Activated CD8-positive, alpha-beta memory T cell treated with anti-CD3 and anti-CD28 coated beads, Interleukin-2, amount 50 U/mL, for 24 hours (primary cell): ENCODE data around the gene YBEY.
"Not testable (repeated sequence)": the region's sequence is repeated elsewhere in the genome, so short reads cannot be mapped to it uniquely, and the experiment has no call there.

Experiments
- DNase-seq: peaks from one replicate; pipeline ENCODE4 v3.0.0-alpha.2; 2020; ENCODE audit errors: extremely low read depth

Gene YBEY, protein sequence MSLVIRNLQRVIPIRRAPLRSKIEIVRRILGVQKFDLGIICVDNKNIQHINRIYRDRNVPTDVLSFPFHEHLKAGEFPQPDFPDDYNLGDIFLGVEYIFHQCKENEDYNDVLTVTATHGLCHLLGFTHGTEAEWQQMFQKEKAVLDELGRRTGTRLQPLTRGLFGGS

DNA sequence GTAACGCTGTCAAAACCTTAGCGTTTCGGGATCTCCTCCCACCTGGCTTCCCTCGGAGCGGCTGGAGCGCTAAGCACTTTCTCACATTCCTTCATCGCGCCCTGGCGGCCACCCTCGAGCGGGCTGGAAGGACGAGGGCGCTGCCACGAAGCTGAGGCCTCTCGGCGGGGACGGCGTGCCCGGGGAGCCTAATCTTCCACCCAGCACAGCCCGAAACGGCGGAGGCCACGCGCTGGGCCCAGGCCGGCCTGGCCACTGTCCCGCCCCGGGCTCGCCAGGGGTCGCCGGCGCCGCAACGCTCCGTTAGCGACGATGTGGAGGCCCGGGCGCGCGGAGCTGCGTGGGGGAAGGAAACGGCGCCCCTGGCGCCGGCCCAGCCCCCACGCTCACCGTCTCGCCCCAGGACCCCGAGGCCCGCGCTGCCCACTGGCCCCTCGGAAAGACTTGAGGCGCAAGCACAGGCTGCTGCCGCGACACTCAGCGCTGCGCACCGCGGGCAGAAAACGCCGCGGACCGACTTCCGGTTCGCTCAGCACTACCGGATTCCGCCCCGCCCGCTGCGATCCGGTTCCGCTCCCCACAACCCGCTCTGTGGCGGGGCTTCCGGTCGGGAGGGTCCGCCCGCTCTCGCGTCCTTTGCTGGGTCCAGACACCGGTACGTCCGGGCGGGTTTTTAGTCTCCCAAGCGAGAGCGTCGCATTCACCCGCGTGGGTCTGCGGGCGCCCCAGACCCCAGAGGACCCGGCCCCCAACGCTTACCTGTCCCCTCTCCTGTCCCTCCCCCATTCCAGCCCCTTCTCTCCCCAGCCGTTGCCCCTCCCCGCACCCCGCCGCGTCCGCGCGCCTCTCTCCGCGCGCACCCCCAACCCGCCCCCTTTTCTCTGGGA lies at the start of gene YBEY:
Gene YBEY (plus strand): TSS at position 582 of the 887 bp plus-strand sequence. CDS start 572 bp downstream, outside the sequence.
- peak; percentile 62 for DNase-seq

DNA sequence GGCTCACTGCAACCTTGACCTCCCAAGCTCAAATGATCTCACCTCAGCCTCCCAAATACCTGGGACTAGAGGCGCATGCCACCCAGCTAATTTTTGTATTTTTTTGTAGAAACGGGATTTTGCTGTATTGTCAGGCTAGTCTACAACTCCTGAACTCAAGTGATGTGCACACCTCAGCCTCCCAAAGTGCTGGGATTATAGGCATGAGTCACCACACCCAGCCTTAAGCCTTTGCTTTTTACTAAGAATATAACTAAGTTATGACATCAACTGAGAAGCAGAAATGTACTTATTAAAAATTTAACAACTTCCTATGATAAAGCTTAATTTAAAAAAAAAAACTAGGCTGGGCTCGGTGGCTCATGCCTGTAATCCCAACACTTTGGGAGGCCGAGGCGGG lies 48.7 kb upstream of the YBEY start:
- no peak for DNase-seq

DNA sequence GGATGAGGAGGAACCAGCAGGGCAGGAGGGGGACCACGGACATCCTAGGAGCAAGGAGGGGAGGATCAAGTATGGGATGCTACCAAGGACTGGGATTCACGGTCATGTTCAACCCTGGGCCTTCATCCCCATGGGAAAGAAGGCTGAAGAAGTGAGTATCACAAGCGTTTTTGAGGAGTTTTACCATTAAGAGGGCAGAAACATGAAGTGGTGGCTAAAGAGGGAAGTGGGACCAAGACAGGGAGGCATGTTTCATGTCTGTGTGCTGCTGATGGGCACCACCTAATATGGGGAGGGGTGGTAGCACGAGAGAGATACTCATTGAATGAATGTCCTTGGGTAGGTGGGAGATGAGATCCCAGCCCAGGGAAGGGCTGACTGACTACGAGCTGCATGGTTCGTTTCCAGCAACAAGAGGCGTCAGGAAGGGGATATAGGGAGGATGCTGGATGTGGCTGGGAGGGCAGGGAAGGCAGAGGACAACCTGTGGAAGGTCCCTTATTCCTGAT lies 46.3 kb upstream of the YBEY start:
- DNase-seq, result no peak

DNA sequence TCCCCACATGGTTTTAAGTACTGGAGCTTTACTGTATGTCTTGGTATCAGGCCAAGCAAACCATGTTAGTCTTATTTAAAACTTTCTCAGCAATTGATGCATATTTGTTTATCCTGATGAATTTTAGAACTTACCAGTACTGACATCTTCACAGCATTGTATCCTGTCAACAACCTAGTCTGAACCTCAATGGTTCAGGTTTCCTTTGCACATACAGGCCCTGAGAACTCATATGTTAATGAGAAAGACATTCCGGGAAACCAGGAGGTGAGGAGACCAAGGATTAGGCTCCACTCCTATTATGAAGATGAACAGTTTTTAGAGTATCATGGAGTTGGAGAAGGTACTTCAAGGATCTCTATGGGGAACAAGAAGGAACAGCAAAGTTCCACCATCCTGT lies 44.6 kb upstream of the YBEY start:
- not testable (repeated sequence) for DNase-seq

DNA sequence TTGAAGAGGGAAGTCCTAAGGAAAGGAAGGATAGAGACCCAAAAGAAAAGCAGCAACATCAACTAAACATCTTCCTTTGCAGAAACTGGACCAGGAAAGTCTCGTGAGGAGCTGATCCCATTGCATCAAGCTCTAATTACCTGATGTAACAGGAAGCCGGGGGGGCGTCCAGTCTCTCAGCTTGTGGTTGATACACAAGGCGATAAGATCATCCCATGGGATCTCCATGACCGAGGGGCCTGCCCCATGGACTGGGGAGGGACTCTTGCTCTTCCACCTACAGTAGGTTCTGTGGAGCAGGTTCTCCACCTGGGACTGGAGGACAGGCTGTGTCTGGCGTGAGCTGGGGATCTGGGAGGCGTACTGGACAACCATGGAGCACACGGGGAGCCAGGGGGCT lies 42.8 kb upstream of the YBEY start:
- no peak for DNase-seq

DNA sequence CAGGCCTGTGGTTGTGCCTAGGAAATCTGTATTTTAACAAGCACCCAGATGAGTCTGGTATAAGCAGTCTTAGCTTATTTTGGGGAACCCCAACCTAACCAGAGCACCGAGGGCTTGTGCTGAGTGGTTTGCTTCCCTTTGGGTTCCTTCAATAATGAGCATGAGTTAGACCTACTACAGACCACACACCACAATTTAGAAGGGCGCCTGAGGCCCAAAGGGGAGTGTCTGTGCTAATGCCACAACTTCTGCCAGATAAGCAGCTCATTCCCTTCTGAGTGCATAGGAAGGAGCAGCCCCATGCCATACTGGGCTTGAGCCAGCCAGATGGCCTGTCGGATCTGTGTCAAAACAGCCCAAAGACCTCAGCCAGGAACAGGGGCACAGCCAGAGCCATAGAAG lies 42.2 kb upstream of the YBEY start:
- no peak for DNase-seq

DNA sequence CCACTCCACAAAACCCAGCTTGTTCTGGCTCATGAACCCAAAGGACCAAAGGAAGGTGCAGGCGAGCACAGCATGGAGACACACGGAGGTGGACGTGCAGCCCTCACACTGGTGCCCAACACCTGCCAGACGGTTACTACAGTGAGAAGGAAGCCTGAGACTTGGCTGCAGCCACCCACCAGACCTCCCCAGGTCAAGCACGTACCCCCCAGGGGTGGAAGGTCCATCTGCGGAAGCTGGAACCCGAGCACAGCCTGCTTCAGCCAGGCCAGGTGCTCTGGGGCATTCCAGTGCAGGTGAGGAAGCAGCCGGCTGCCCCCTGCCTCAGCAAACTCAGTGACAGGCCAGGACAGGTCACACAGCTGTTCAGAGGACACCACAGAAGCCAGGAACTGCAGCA lies 41.5 kb upstream of the YBEY start:
- DNase-seq, result no peak

DNA sequence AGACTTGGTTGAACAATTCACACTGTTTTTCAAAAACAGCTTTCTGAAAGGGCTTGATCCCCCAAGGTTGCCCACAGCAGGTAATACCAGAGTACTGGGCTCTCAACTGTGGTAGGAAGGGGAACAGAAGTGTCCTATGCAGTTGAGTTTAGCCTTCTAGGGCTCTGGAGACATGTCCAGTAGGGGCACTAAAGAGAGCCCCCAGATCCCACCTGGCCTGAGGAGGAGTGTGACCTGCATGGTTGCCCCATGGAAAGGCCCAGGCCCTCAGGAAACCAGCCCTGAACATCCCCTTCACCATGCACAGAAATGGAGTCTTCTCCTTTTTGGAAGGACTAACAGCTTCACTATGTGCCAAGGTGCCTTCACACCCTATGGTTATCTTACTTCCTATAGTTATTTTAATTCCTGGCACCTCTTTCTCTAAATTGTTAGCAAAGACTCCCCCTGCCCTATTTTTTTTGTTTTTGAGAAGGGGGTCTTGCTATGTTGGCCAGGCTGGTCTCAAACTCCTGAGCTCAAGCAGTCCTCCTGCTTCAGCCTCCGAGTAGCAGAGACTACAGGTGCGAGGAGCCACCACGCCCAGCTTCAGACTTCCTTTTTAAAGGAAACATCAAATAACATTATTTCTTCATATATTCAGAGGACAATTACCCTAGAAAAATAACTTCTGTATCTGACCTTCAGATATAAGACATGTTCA lies 40.8 kb upstream of the YBEY start:
- DNase-seq, result no peak

DNA sequence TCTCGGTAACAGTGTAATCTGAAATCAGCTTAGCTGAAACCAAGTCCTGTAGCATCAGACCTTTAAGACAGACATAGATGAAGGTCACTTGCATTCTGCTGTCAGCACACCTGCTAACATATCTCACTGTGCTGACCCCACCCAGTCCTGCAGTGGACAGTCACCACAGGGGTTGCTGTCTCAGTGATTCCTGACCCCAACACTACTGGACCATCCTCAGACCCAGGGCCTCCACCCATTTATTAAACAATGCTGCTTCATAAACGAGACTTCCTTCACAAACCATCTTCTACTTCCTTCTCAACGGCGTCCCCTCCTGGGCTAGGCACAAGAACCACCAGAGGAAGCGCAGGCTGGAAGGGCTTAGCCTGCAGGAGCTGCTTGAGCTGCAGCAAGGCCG lies 39.8 kb upstream of the YBEY start:
- no peak for DNase-seq

DNA sequence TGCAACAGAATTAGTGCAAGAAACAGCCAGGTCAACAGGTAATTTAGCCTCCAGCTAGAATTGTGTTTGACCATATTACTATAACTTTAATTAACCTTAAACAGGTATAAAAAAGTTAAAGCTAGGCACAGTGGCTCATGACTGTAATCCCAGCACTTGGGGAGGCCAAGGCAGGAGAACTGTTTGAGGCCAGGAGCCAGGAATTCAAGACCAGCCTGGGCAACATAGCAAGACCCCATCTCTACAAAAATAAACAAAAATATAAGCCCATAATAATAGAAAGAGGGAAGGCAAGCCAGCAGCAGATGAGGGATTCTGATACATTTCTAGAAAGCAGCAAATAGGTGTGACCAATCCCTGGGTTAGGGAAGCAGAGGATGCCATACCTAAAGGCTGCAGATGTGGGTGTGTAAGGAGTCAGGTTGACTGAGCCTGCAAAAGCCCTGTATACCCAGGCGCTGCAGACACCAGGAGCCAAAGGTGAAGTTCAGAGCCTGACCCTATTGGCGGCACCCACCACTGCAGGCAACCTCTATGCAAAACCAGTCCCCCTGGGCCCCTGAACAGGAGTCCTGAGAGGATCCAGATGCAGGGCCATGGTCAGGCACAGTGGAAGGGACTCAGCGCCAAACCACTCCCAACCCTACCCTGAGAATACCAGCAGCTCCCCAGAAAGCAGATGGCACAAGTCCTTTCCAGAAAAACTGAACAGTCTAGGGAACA lies 38.3 kb upstream of the YBEY start:
- DNase-seq, result no peak

DNA sequence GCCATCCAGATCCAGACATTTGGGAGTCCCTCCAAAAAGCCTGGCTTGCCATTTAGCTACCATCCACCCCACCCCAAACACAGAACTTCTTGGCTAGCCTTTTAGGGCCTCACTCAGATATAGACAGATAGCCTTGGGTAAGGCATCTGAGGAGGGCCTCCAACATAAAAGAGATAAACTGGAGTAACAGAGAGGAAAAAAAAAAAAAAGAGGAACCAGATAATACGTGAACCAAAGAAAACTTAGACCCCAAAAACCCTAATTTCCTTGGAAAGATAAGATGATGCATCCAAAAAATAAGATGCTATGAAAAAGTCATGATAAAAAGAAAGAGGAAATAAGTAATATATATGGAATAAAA lies 37.7 kb upstream of the YBEY start:
- no peak for DNase-seq

DNA sequence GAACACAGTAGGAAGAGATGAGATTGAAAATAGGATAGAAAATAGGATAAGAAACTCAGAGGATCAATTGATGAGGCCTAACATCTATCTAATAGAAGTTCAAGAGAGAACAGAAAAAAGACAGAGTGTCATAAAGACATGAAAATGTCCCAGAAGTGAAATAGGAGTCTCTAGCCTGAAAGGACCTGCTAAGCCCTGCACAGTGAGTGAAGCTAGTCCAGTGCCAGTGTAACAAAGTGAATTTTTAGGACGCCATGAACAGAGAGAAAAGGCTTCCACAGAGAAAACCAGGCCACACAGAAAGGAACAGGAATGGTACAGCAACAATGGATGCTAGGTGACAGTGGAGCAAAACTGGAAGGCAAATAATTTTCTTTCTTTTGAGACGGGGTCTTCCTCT lies 37.3 kb upstream of the YBEY start:
- no peak for DNase-seq

DNA sequence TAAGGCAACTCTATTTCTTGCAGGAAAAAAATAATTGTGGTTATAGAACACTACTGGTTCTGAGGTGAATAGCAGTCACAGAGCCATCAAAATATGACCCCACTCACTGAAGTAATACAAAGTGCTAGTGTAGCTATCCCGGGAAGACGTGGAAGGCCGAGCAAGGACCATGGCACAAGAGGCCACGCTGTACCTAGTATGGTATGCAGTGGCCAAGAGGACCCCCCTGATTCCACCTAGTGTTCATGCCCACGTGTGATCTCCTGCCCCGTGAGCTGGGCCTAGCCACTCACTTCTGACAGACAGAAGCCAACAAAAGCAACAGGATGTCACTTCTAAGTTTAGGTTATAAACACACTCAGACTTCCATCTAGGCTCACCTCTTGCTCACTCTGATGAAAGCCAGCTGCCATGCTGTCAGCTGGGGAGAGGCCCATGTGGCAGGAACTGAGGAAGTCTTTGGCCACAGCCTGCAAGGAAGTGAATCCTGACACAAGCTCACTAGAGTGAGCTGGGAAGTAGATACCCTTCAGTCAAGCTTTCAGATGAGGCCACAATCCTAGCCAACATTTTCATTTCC lies 35.9 kb upstream of the YBEY start:
- DNase-seq, result no peak

DNA sequence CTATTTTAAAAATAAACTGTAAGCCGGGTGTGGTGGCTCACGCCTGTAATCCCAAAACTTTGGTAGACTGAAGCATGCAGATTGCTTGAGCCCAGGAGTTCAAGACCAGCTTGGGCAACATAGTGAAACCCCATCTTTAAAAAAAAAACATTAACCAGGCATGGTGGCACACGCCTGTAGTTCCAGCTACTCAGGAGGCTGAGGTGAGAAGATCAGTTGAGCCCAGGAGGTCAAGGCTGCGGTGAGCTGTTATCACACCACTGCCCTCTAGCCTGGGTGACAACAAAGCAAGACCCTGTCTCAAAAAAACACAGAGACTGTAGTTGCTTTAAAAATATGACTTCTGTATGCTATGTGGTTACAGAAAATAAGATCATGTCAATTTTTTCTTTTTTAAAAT lies 33.3 kb upstream of the YBEY start:
- no peak for DNase-seq

DNA sequence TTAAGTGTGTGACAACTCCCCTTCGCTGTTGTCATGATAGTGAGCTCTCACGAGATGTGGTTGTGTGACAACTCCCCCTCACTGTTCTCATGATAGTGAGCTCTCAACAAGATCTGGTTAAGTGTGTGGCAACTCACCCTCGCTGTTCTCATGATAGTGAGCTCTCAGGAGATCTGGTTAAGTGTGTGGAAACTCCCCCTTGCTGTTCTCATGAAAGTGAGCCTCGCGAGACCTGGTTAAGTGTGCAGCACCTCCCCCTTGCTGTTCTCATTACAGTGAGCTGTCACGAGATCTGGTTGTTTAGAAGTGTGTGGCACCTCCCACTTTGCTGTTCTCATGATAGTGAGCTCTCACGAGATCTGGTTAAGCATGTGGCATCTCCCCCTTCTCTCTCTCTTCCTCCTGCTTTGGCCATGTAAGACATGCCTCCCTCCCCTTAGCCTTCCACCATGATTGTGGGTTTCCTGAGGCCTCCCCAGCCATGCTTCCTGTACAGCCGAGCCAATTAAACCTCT lies 32.5 kb upstream of the YBEY start:
- peak; percentile 27 for DNase-seq

DNA sequence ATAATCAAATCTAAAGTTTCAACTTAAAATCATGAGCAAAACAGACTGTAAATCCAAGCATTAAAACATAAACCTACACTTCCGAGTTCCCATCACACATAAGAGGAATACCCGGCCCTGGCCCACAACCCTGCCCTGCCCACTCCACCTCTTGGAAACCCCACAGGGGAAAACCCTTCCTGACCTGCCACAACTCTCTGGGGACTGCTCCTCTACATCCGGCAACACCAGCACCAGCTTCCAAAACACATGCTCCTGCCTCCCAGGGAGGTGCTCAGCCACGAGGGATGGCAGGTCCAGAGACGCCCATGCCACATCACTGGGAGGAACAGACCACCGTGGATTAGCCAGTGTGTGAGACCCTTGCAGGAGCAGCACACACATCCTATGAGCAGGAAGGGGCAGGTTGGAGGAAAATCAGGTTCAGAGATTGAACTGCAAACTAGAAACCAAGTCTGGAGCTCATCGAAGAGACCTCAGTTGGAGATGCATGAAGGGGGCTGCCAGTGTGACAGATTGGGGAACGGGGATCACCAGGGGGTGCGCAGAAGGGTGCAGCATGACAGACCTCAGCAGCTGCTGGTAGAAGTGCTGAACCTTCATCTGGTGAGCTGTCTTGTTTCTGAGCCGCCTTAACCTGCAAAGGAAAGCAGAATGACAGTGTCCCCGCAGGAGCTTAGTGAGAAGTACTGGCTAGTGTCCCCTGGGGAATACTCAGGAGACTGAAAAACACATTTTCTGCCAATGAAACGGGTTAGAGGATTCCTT lies 31.8 kb upstream of the YBEY start:
- DNase-seq, result no peak

DNA sequence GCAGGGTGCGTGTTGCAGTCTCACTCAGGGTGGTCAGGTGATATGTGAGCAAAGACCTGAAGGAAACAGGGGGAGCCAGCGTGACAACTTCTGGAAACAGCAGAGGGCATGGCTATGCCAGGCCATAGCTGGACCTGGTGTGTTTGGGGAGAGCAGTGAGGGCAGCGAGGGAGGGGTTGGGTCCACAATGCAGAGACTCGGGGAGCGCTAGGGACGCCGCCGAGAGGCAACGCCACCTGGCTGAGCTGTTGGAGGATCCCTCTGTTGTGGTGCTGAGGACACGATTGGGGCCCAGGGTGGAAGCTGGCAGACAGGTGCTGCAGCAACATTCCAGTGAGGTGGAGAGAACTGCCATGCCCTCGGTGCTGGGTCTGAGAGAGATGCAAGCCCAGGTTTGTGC lies 31.0 kb upstream of the YBEY start:
- no peak for DNase-seq

DNA sequence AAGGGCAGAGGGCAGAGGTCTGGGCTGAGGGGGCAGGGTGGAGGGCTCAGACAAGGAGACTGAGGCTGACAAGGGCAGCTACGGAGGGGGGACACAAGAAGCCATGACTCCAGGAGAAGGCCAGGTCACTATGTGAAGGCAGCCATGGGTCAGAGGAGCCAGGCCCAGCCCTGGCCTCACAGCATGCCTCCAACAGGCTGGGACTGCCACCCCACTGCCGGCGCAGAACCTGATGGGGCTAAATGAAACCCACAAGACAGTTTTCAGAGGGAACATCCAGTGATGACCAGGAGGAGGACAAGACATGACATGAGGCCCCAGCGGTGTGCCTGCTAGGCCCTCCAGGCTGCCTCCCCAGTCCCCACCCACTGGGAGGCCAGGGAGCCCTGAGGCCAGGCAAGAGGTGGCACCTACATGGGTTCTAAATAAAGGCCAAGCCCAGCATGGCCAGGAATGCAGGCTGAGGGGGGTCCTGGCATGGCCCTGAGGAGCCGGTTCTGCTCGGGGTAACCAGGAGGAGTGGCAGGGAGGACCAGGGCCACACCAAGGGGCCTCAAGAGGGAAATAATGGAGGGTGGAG lies 30.3 kb upstream of the YBEY start:
- no peak for DNase-seq

DNA sequence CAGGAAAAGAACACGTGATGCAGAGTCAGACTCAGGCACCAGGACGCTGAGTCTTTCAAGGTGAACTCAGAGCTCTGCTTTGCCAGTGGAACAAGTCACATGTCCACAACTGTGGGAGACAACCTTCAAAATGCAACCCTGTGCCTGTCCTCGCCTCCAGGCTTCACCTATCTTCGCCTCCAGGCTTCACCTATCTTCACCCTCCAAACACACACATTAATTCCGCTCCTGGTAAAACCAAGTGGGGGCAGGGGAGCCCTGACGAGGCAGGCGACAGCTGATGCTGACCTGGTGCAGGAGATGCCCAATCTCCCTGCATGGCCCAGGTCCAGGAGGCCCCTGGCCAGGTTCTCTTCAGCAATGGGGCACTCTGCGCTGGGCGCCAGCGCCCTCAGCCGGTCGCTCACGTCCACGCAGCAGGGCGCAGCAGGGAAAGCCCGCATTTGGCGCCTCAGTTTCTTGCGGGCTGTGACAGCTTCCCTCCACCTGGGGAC lies 29.6 kb upstream of the YBEY start:
- no peak for DNase-seq

DNA sequence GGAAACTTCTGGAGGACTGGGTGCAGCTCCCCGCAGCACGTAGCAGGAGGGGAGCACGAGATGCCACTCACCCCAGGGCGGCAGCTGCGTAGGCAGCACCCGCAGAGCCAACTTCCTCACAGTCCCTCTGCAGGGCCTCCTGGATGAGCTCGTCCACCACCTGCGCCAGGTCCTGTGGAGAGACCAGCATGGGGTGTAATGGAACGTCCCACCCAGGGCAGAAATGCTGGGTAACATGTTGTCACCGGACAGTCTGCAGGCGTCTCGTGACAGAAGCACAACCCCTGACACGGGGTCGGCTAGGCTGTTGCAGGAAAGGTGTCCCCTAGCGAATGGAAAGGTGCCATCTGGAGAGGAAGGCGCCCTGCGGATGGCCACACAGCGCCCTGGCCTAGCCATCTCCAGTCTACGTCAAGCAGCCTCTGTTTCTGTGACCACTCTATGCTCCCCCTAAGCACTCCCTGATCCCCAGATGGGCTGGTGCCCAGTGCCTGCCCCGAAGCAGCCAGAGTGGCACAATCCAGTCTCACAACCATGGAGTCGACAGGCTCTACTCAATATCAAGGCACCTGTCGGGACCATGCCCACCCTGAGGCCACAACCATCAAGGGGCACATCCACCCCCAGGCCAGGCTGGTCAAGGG lies 22.0 kb upstream of the YBEY start:
- DNase-seq, result no peak
